NT2/D1 (cell line): ENCODE results near the gene SMIM15.
"Not testable (repeated sequence)": the region's sequence is repeated elsewhere in the genome, so short reads cannot be mapped to it uniquely, and the experiment has no call there.

ENCODE experiments used
- DNase-seq: peaks from one replicate; pipeline ENCODE4 v3.0.0-alpha.2; 2011; ENCODE audit warnings: low read depth, low spot score
- H3K27me3 ChIP-seq: 2 replicates; pipeline ENCODE4 v1.6.0; 2011; ENCODE audit warnings: mild to moderate bottlenecking; ENCODE audit not compliant: insufficient read length, insufficient read depth
- H3K36me3 ChIP-seq: 2 replicates; pipeline ENCODE4 v1.6.1; 2011; ENCODE audit warnings: mild to moderate bottlenecking, low read length, mixed read lengths; ENCODE audit not compliant: insufficient read depth, insufficient read length
- H3K4me1 ChIP-seq: 2 replicates; pipeline ENCODE4 v1.5.1; 2011; ENCODE audit not compliant: insufficient read depth, insufficient read length
- H3K4me3 ChIP-seq: 2 replicates; pipeline ENCODE4 v1.5.1; 2011; ENCODE audit warnings: low read depth; ENCODE audit not compliant: insufficient read length
- H3K9ac ChIP-seq: 2 replicates; pipeline ENCODE4 v1.6.0; 2011; ENCODE audit warnings: low read depth; ENCODE audit not compliant: insufficient read length
- H3K9me3 ChIP-seq: 2 replicates; pipeline ENCODE4 v1.5.1; 2011; ENCODE audit warnings: mild to moderate bottlenecking, low read length; ENCODE audit not compliant: insufficient read depth
- SUZ12 ChIP-seq: IDR thresholded peaks from 2 replicates; pipeline ENCODE4 v1.6.1; 2011; ENCODE audit not compliant: insufficient read length, insufficient read depth; ENCODE audit errors: extremely low read depth
- YY1 ChIP-seq: IDR thresholded peaks from 2 replicates; pipeline ENCODE4 v1.6.1; 2011; ENCODE audit not compliant: insufficient read length, insufficient read depth
- ZNF274 ChIP-seq: IDR thresholded peaks from 2 replicates; pipeline ENCODE4 v1.6.1; 2011; ENCODE audit warnings: mild to moderate bottlenecking, low read depth, low read length

The SMIM15 gene, protein sequence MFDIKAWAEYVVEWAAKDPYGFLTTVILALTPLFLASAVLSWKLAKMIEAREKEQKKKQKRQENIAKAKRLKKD

DNA sequence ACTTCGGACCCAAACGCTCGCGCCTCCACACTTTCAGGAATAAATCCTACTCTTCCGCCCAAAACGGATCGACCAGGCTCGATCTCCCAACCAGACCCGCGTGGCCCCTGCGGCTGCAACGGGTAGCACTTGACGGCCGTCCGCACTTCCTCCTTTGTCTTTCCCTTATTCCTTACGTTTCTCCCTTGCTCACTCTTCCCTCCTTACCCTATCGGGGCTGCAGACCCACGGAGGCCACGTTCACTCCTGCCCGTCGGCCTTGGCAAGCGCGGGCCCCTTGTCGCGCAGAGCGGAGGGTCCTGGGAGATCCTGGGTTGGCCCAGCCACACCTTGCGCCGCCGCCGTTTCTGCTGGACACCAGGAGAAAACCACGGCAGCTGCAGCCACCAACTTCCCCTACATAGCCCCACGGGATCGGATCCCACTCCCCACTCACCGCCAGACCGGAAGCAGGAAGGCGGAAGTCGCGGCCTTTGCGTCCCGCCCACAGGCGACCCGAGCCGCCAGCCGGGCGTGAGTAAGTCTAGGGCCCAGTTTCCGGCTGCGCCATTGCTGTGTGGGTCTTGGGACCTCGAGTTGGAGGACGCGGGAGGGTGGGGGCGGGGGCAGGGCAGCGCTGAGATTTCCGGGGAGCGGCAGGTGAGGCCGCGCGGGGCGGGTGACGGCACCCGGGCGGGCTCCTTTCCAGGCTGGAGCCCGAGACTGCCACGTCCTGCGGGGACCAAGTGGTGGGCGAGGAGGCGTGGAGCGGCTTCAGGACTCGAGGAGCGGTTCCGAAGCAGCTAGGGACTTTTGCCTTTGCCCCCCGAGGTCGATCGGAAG is at the start of gene SMIM15:
Gene SMIM15 (minus strand): TSS at position 459 of the 822 bp plus-strand sequence. CDS start 2,297 bp downstream, outside the sequence.
- Histone ChIP-seq H3K9me3 (no peaks in the 10 kb centered on the region), H3K27me3 (no peaks in the 10 kb centered on the region), H3K9ac (peak within 1 kb of the TSS; percentile 97), H3K36me3 (peaks cover 26% of the 10 kb centered on the region), H3K4me3 (peak within 1 kb of the TSS; percentile 90), H3K4me1 (no peaks in the 10 kb centered on the region)
- peak; percentile 51 for DNase-seq
- TF ChIP-seq YY1 (peak; percentile 50), ZNF274 (no peak), SUZ12 (no peak)

DNA sequence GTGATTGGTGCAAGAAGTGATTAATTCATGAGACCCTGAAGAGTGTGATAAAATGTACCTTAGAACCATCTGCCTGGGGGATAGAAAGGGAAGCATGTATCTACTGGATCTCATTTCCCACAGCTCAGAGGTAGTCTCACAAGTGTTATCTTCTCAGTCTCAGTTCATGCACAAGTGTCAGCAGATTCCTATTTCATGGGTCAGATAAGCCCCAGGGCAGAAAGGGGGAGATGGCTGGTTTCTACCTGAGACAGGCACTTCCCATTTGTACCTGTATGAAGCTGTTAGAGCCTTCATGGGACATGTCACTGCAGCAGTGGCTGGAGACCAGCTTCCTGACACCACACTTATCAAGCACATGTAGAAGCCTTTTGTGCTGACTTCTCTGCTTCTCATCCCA is 45.6 kb upstream of the SMIM15 start:
- TF ChIP-seq ZNF274 (no peak), SUZ12 (no peak), YY1 (no peak)
- Histone ChIP-seq H3K4me1 (no peaks in the 10 kb centered on the region), H3K4me3 (no peak overlapping the region), H3K36me3 (no peaks in the 10 kb centered on the region), H3K9me3 (peaks cover 19% of the 10 kb centered on the region; the same call in 1 of the 2 replicates), H3K27me3 (no peaks in the 10 kb centered on the region), H3K9ac (no peak overlapping the region)
- no peak for DNase-seq

DNA sequence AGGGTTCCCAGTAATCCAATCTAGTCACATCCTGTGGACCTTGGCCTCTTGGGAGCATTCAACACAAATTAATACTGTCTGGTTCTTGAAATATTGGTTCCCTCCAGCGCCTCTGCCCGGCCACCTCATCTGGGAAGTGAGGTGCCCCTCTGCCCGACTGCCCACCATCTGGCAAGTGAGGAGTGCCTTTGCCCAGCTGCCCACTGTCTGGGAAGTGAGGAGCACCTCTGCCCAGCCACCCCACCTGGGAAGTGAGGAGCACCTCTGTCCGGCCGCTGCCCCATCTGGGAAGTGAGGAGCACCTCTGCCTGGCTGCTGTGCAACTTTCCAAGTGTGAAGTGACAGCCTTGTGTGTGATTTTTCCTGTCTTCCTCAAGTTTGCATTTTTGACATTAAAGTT is 42.7 kb upstream of the SMIM15 start:
- no peak for TF ChIP-seq SUZ12
- TF ChIP-seq YY1 = no peak
- TF ChIP-seq ZNF274 = no peak
- DNase-seq = no peak
- Histone ChIP-seq H3K9ac (no peak overlapping the region), H3K4me3 (no peak overlapping the region), H3K36me3 (no peaks in the 10 kb centered on the region), H3K9me3 (peaks cover 19% of the 10 kb centered on the region; the same call in 1 of the 2 replicates), H3K27me3 (no peaks in the 10 kb centered on the region), H3K4me1 (peaks cover 8% of the 10 kb centered on the region)

DNA sequence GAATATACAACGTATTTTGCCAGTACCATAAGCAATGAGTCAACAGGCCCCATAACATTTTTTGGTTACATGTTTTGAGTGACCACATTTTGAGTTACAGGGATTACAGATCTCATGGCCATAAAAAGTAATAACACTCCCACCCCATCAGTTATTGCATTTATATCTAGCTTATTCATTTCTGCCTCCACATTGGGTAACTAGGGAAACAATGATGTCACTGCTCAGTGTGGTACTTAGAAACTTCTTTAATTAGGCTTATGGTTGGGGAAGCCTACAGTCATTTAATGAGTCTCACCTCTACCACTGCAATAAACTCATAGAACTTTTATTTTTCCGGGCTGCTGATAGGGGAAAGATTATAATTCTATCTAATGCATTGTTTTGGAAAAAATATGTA is 39.9 kb upstream of the SMIM15 start:
- TF ChIP-seq SUZ12 (no peak), ZNF274 (no peak), YY1 (no peak)

DNA sequence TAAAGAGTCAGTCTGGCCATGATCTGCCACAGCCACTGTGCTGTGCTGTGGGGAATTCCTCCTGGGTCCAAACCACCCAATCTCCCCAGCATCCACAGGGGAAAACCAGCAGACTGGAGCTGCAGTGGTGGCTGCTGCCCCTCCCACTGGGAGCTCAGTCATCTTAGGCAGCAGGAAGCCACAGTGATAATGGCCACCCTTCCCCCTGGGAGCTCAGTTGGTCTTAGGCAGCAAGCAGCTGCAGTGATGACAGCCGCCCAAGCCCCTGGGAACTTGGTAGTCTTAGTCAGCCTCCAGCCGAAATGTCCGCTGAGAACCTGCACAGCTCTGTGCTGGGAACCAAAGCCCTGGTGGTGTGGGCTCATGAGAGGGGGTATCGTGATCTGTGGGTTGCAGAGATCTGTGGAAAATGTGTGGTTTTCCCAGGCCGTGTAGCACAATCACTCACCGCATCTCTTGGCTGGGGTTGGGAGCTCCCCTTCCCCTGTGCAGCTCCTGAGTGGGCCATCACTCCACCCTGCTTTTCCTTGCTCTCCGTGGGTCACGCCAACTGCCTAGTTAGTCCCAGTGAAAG is 38.4 kb upstream of the SMIM15 start:
- Histone ChIP-seq H3K4me3 (no peak overlapping the region), H3K4me1 (peaks cover 8% of the 10 kb centered on the region), H3K27me3 (no peaks in the 10 kb centered on the region), H3K9ac (no peak overlapping the region), H3K9me3 (peaks cover 5% of the 10 kb centered on the region; the same call in 1 of the 2 replicates), H3K36me3 (no peaks in the 10 kb centered on the region)
- TF ChIP-seq ZNF274 = no peak
- TF ChIP-seq YY1 = no peak
- no peak for TF ChIP-seq SUZ12
- DNase-seq = no peak

More for the DNA sequence above, 39.9 kb upstream of the SMIM15 start:
- Histone ChIP-seq H3K9ac (no peak overlapping the region), H3K27me3 (no peaks in the 10 kb centered on the region), H3K36me3 (no peaks in the 10 kb centered on the region), H3K4me3 (no peak overlapping the region), H3K9me3 (peaks cover 5% of the 10 kb centered on the region; the same call in 1 of the 2 replicates), H3K4me1 (peaks cover 8% of the 10 kb centered on the region)
- DNase-seq = no peak

DNA sequence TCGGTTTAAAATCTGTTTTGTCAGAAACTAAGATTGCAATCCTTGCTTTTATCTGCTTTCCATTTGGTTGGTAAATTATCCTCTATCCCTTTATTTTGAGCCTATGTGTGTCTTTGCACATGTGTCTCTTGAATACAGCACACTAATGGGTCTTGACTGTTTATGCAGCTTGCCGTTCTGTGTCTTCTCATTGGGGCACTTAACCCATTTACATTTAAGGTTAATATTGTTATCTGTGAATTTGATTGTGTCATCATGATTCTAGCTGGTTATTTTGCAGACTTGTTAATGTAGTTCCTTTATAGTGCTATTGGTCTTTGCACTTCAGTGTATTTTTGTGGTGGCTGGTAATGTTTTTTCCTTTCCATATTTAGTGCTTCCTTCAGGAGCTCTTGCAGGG is 36.3 kb upstream of the SMIM15 start:
- Histone ChIP-seq H3K9ac (no peak overlapping the region), H3K36me3 (no peaks in the 10 kb centered on the region), H3K4me1 (peaks cover 8% of the 10 kb centered on the region), H3K27me3 (no peaks in the 10 kb centered on the region), H3K9me3 (no peaks in the 10 kb centered on the region), H3K4me3 (no peak overlapping the region)
- TF ChIP-seq SUZ12 = no peak
- TF ChIP-seq ZNF274 = no peak
- no peak for TF ChIP-seq YY1
- no peak for DNase-seq

DNA sequence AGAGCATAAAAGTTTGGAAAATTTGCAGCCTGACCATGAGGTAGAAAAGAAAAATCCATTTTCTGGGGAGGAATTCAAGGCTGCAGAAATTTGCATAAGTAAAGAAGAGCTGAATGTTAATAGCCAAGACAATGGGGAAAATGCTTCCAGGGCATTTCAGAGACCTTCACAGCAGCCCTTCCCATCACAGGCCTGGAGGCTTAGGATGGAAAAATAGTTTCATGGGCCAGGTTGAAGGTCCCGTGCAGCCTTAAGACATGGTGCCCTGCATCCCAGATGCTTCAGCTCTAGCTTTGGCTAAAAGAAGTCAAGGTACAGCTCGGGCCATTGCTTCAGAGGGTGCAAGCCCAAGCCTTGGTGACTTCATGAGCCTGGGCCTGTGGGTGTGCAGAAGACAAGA is 25.6 kb upstream of the SMIM15 start:
- DNase-seq, H3K36me3 ChIP-seq, H3K9ac ChIP-seq, H3K4me1 ChIP-seq, H3K4me3 ChIP-seq, H3K27me3 ChIP-seq, H3K9me3 ChIP-seq: not testable (repeated sequence)

DNA sequence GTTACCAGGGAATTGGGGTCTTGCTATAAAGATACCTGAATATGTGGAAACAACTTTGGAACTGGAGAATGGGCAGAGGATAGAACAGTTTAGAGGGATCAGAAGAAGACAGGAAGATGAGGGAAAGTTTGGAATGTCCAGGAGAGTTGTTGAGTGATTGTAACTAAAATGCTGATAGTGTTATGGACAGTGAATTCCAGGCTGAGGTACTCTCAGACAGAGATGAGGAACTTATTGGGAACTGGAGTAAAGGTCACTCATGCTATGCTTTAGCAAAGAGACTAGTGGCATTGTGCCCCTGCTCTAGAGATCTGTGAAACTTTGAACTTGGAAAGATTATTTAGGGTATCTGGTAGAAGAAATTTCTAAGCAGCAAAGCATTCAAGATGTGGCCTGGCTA is 25.1 kb upstream of the SMIM15 start:
- not testable (repeated sequence) for H3K4me1 ChIP-seq, H3K9ac ChIP-seq, H3K9me3 ChIP-seq, H3K36me3 ChIP-seq, H3K27me3 ChIP-seq, DNase-seq, H3K4me3 ChIP-seq
